GM19438 (cell line): ENCODE data around the gene IL6ST.
A peak's percentile ranks its signal among the peaks of the same experiment; 100 is the strongest.

ENCODE experiments used
- ATAC-seq: cut with Tn5 transposase; IDR thresholded peaks from one replicate; pipeline ENCODE4 v1.9.1; 2021; ENCODE audit warnings: low read depth; ENCODE audit not compliant: unreplicated experiment

IL6ST gene

DNA sequence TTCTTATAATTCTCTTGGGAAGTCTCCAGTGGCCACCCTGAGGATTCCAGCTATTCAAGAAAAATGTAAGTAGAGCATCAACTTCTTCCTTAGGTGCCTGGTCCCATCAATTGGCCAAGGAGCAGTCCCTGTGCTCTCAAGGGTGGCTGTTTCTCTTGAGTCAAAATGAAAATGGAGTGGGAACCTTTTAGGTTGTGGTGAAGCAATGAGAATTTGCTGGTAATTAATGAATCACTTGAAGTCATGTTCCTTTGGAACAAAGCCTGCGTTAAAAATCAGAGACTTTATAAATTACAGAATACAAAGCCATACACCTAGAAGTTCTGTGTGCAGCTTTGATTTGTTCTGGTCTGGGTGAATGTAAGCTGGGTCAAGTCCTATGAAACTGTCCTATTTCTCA, 94.7 kb downstream of the IL6ST start:
- no peak for ATAC-seq

DNA sequence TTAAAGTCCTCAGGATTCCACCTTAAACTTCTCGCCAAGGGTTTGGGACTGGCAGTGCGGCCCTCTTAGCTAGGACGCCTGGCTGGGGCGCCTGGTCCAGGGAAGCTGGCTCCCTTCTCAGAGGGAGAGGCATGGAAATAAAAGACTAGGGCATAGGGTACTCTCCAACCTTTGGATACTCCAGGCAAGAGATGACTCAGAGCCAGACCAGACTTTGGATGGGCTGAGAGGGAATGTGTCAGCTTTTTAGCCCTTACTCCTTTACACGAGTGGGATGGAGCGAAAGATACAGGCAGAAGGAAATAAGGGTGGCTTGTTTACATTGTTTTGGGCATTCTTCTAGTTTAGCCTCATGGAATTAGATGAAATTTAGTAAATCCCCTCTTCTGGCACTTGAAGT, 95.4 kb downstream of the IL6ST start:
- no peak for ATAC-seq

DNA sequence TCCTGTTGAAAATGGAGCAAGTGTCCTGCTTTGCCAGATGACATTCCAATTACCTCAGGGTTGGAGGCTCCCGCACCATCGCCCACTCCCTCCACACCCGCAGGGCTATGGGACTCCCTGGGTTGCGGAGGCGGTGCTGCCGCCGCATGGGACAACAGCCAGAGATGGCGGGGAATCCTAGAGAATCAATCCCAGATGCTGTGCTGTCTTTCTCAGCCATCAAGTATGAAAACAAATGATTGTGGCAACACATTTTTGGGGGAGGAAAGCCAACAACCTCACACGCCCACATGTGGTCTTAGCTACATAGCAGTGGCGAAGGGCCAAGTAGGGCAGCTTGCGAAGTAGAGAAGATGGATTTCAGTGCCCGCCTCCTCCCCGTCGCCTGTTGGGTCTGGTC, 96.9 kb downstream of the IL6ST start:
- no peak for ATAC-seq

DNA sequence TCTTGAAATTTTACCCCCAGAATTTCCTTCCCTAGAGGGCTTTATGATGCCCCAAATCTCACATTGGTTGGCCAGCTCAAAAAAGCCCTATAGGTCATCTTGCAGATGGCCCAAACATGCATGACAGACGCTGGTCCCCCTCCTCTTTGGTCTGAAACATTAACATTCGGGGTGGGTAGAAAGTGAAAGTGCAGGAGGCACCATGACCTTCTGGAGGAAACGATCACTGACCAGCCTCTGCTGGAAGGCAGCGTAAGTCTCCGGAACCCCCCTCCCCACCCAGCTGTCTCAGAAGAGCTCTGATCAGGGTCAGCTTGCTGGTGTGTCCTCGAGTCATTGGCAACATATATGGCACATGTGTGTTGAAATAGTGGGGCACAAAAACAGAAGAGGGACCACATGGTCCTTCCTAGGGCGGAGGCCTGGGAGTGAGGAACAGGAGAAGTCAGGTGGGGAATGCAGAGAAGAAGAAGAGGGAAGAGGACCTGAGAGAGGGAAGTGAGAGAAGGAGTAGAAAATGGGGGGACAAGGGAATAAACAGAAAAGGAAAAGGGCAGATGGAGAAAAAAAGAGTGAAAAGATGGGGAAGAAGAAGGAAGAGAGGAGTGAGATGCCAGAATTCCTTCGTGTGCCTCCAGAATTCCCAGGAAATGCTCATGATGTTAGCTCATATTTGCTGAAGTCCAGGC, 97.4 kb downstream of the IL6ST start:
- ATAC-seq = no peak

DNA sequence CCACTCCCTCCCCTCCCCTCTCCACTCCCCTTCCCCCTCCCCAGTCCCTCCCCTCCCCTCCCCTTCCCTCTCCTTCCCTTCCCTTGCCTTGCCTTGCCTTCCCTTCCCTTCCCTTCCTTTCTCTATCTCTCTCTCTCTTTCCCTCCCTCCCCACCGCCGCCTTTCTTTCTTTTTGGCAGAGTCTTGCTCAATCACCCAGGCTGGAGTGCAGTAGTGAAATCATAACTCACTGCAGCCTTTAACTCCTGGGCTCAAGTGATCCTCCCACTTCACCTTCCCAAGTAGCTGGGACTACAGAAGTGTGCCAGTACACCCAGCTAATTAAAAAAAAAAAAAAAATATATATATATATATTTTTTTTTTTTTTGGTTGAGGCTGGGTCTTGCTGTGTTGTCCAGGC, 98.1 kb downstream of the IL6ST start:
- ATAC-seq = no peak

DNA sequence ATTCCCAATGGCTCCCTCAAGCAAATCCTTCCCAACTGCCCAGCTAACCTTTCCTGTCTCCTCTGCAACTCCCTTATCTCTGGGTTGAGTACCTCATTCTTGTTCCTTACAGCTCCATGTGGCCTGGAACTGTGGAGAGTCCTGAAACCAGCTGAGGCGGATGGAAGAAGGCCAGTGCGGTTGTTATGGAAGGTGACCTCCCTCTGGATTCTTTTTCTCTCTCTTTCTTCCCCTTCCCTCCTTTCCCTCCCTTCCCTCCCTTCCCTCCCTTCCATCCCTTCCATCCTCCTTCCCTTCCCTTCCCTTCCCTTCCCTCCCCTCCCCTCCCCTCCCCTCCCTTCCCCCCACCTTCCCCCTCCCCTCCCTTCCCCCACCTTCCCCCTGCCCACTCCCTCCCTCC, 98.5 kb downstream of the IL6ST start:
- no peak for ATAC-seq

DNA sequence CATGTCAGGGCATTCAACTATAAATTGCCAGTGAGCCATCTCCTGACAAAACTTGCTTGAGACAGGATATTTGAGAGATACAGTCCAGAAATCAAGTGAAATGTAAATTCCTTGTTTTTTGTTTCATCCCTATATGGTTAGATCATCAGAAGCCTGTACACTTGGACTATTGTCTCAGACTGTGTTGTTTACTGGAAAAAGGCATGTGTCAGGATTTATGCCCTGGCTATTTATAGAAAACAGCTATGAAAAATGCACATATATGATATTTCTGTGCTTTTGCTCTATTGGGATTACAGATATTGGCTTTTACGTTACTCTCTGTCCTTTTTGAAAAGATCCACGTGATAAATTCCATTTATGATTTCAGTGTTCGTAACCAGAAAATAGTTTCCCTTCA, 99.4 kb downstream of the IL6ST start:
- ATAC-seq = no peak

DNA sequence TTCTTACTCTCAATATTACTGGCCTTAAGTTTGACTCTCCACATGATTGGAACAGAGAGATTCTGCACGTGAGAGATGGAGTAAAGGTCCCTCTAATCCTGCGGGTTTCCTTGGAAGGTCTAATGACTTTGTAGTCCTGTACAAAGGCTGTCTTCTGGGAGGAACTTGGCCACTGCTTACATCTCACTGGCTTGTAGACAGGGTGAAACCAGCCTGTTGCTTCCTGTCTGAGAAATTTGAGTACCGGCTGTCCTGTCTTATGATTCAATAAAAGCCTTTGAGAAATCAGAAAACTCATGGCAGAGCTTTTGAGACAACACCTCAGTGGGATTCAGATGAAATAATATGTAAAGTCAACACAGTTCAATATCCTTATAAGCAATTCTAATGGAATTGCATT, 100.6 kb downstream of the IL6ST start:
- ATAC-seq = peak; percentile 85

DNA sequence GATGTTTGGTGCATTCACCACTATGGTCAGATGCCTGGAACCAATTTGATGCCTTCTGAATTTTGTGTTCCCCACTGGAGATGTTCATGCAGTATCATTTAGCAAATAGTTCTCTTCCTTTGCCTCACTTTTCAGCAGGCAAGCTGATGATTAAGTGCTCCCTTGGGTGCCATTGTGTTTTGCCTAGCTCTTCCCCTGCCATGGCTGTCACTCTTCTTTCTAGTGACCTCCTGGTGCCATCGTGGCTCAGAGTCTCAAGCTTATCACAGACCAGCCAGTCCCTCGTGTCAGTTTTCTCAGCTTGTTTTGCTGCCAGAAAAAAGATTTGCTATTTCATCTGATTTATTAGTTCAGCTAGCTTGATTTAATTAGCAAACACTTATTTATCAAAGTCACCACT, 102.3 kb downstream of the IL6ST start:
- no peak for ATAC-seq

DNA sequence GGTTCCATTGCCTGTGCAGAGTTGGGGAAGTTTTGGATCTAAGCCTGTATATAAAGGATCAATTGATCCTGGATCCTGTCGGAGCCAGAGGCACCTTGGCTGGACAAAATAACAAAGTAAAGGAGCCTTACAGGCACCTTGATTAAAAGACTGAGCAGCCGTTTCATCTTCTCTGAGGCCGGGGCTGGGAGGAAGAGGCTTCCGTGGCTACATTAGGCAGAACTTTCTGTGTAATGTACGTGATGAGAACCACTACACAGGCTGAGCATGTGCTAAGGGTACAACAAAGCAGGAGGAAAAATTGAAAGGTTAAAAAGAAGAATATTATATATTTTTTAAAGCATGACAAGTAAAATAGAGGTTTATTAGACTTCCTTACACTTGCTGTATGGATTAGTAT, 106.6 kb downstream of the IL6ST start:
- ATAC-seq = no peak

DNA sequence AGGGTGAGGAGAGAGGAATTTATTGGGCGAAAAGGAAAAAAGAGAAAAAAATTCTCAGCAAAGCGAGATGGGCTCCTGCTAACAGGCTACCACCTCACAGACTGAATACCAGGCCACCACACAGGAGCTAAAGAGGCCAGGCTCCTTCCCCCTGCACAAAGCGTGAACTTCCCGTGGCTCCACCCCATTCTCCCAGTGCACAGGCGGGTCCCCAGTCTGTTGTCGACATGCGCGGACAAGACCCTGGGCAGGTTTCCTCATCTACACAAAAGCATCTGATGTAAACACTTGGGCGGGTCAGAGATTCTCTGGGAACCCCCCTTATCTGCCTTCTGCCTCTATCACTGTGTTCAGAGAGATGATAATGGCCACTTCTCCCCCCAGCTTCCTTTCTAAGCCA, 109.4 kb downstream of the IL6ST start:
- ATAC-seq = no peak
